Small intestine (tissue), 7 donors: ENCODE data around the gene KERA. TPM values are rescaled to one million over a fixed set of nuclear protein-coding genes. Genes with fewer than 3 reads are reported as not detected.

Experiments used
- DNase-seq, 2 donors: peaks; one replicate each; pipeline versions ENCODE4 v3.0.0 to v3.0.0-alpha.2; 2013
- FAIRE-seq: peaks from 2 replicates; lab custom pipeline; 2012; peaks lifted over from hg19 to GRCh38; lab: Jason Lieb, UNC
- H3K27ac ChIP-seq, 3 donors: one replicate each; pipeline ENCODE4 v1.5.1; 2013; ENCODE audit warnings: low read length in 2 of 3, mild to moderate bottlenecking in 2 of 3, control low read depth in 1 of 3, inconsistent platforms in 1 of 3, low read depth in 1 of 3, moderate library complexity in 1 of 3
- H3K27me3 ChIP-seq, 3 donors: one replicate each; pipeline ENCODE4 v1.6.1; 2013; ENCODE audit warnings: low read length in 3 of 3, inconsistent platforms in 1 of 3; ENCODE audit not compliant: control insufficient read depth in 3 of 3, insufficient read depth in 3 of 3
- H3K36me3 ChIP-seq, 3 donors: one replicate each; pipeline ENCODE4 v1.6.1; 2013; ENCODE audit warnings: low read length in 3 of 3, inconsistent platforms in 1 of 3, low read depth in 1 of 3, mild to moderate bottlenecking in 1 of 3, moderate library complexity in 1 of 3; ENCODE audit not compliant: control insufficient read depth in 3 of 3, insufficient read depth in 2 of 3
- H3K4me1 ChIP-seq, 3 donors: one replicate each; pipeline ENCODE4 v1.6.1; 2013; ENCODE audit warnings: low read length in 2 of 3, inconsistent platforms in 1 of 3, low read depth in 1 of 3, mild to moderate bottlenecking in 1 of 3, moderate library complexity in 1 of 3; ENCODE audit not compliant: control insufficient read depth in 3 of 3, insufficient read depth in 2 of 3
- H3K4me3 ChIP-seq, 3 donors: one replicate each; pipeline ENCODE4 v1.5.1; 2013; ENCODE audit warnings: low read length in 3 of 3, control low read depth in 1 of 3, inconsistent platforms in 1 of 3, low read depth in 1 of 3, mild to moderate bottlenecking in 1 of 3, moderate library complexity in 1 of 3
- H3K9me3 ChIP-seq, 2 donors: one replicate each; pipeline ENCODE4 v1.6.1; 2013; ENCODE audit warnings: low read depth in 1 of 2, low read length in 1 of 2; ENCODE audit not compliant: control insufficient read depth in 2 of 2, insufficient read depth in 1 of 2
- WGBS, 3 donors: extraction: QIAGEN DNeasy Blood & Tissue Kit; methylation state at CpG; one replicate each; pipeline ENCODE4 v1.1.7; 2013; 5-methylcytosine and 5-hydroxymethylcytosine counted together
- polyA plus RNA-seq, 4 donors: library from polyadenylated mRNA; stranded (reverse) in 3 of 4; unstranded in 1 of 4; fragments of 200-250 nt in 3 of 4; fragments of 120-200 nt in 1 of 4; gene quantifications; one replicate each; pipeline versions ENCODE4 v1.2.1 to v1.2.3, GENCODE V29; 2013
- donor health status: healthy with polysubstance abuse.
- donor health status: control.
- donor health status: control.
- donor health status: Bipolar disorder and iron deficiency.
- donor health status: healthy.

Gene KERA
- polyA plus RNA-seq, 4 donors, result 0.03 to 0.10 TPM; not detected in 2

- no peaks in the 10 kb centered on the region for H3K4me1 ChIP-seq
- 69 to 84% (median 72%) methylated on average over 1 of the region's 1 CpG for WGBS, 3 donors
- H3K27me3 ChIP-seq, result no peaks in the 10 kb centered on the region
- no peak overlapping the region for H3K27ac ChIP-seq
- H3K36me3 ChIP-seq, result no peaks in the 10 kb centered on the region
- DNase-seq, result no peak
- no peaks in the 10 kb centered on the region for H3K9me3 ChIP-seq
- no peak for FAIRE-seq
- H3K4me3 ChIP-seq, result no peak overlapping the region
Measured at GRCh38 chr12:91080041-91080440, 22.2 kb upstream of the KERA start.

- H3K4me1 ChIP-seq, result no peaks in the 10 kb centered on the region
- no peaks in the 10 kb centered on the region for H3K36me3 ChIP-seq
- 21 to 56% (median 30%) methylated on average over 1 of the region's 1 CpG for WGBS, 3 donors
- H3K27me3 ChIP-seq, result no peaks in the 10 kb centered on the region
- H3K9me3 ChIP-seq, result no peaks in the 10 kb centered on the region
- DNase-seq, result no peak
- H3K27ac ChIP-seq, result no peak overlapping the region
- no peak overlapping the region for H3K4me3 ChIP-seq
- no peak for FAIRE-seq
Measured at GRCh38 chr12:91078501-91078900, 20.7 kb upstream of the KERA start.

- Histone ChIP-seq H3K27ac (no peak overlapping the region), H3K4me1 (no peaks in the 10 kb centered on the region), H3K4me3 (no peak overlapping the region), H3K27me3 (no peaks in the 10 kb centered on the region), H3K36me3 (no peaks in the 10 kb centered on the region), H3K9me3 (no peaks in the 10 kb centered on the region)
- 76 to 83% (median 81%) methylated on average over 5 of the region's 5 CpGs for WGBS, 3 donors
- FAIRE-seq (no peak), DNase-seq (no peak)
Measured at GRCh38 chr12:91077228-91077954, 19.6 kb upstream of the KERA start.

- Histone ChIP-seq H3K4me3 (no peak overlapping the region), H3K27ac (no peak overlapping the region), H3K27me3 (no peaks in the 10 kb centered on the region), H3K4me1 (no peaks in the 10 kb centered on the region), H3K36me3 (no peaks in the 10 kb centered on the region), H3K9me3 (no peaks in the 10 kb centered on the region)
- DNase-seq (no peak), FAIRE-seq (no peak)
- 13 to 52% (median 23%) methylated on average over 1 of the region's 1 CpG for WGBS, 3 donors
Measured at GRCh38 chr12:91074851-91075250, 17.0 kb upstream of the KERA start.

- Histone ChIP-seq H3K27ac (no peak overlapping the region), H3K36me3 (no peaks in the 10 kb centered on the region), H3K9me3 (no peaks in the 10 kb centered on the region), H3K4me3 (no peak overlapping the region), H3K4me1 (no peaks in the 10 kb centered on the region), H3K27me3 (no peaks in the 10 kb centered on the region)
- DNase-seq (no peak), FAIRE-seq (no peak)
- 56 to 79% (median 76%) methylated on average over 6 of the region's 6 CpGs for WGBS, 3 donors
Measured at GRCh38 chr12:91074154-91074709, 16.4 kb upstream of the KERA start.

- H3K4me3 ChIP-seq, result no peak overlapping the region
- no peaks in the 10 kb centered on the region for H3K27me3 ChIP-seq
- FAIRE-seq (no peak), DNase-seq (no peak)
- H3K4me1 ChIP-seq, result no peaks in the 10 kb centered on the region
- H3K36me3 ChIP-seq, result no peaks in the 10 kb centered on the region
- H3K27ac ChIP-seq, result no peak overlapping the region
- no peaks in the 10 kb centered on the region for H3K9me3 ChIP-seq
Measured at GRCh38 chr12:91073426-91073825, 15.6 kb upstream of the KERA start.

GRCh38 chr12:91072931-91073330 is 15.1 kb upstream of the KERA start:
- FAIRE-seq, result no peak
- no peaks in the 10 kb centered on the region for H3K9me3 ChIP-seq
- H3K36me3 ChIP-seq, result no peaks in the 10 kb centered on the region

GRCh38 chr12:91070936-91071335 is 13.1 kb upstream of the KERA start:
- no peaks in the 10 kb centered on the region for H3K36me3 ChIP-seq

More at GRCh38 chr12:91072931-91073330, 15.1 kb upstream of the KERA start:
- 82 to 97% (median 90%) methylated on average over 2 of the region's 2 CpGs for WGBS, 3 donors
- Histone ChIP-seq H3K4me3 (no peak overlapping the region), H3K27ac (no peak overlapping the region), H3K4me1 (no peaks in the 10 kb centered on the region), H3K27me3 (no peaks in the 10 kb centered on the region)
- DNase-seq, result no peak

GRCh38 chr12:91065396-91065795 is 7.6 kb upstream of the KERA start:
- Histone ChIP-seq H3K9me3 (no peaks in the 10 kb centered on the region), H3K27ac (no peak overlapping the region), H3K4me1 (no peaks in the 10 kb centered on the region), H3K36me3 (no peaks in the 10 kb centered on the region), H3K27me3 (no peaks in the 10 kb centered on the region), H3K4me3 (no peak overlapping the region)
- no peak for FAIRE-seq
- 74 to 88% (median 85%) methylated on average over 3 of the region's 3 CpGs for WGBS, 3 donors
- DNase-seq, result no peak

More at GRCh38 chr12:91070936-91071335, 13.1 kb upstream of the KERA start:
- no peak overlapping the region for H3K27ac ChIP-seq
- no peaks in the 10 kb centered on the region for H3K9me3 ChIP-seq
- no peak overlapping the region for H3K4me3 ChIP-seq
- DNase-seq (no peak), FAIRE-seq (no peak)
- no peaks in the 10 kb centered on the region for H3K4me1 ChIP-seq
- no peaks in the 10 kb centered on the region for H3K27me3 ChIP-seq
